GM19395 (cell line): ENCODE results near the gene ABHD17C.

Experiments used
- ATAC-seq: cut with Tn5 transposase; IDR thresholded peaks from one replicate; pipeline ENCODE4 v1.9.1; 2021; ENCODE audit warnings: mild to moderate bottlenecking, moderate library complexity; ENCODE audit not compliant: unreplicated experiment

Gene ABHD17C

DNA sequence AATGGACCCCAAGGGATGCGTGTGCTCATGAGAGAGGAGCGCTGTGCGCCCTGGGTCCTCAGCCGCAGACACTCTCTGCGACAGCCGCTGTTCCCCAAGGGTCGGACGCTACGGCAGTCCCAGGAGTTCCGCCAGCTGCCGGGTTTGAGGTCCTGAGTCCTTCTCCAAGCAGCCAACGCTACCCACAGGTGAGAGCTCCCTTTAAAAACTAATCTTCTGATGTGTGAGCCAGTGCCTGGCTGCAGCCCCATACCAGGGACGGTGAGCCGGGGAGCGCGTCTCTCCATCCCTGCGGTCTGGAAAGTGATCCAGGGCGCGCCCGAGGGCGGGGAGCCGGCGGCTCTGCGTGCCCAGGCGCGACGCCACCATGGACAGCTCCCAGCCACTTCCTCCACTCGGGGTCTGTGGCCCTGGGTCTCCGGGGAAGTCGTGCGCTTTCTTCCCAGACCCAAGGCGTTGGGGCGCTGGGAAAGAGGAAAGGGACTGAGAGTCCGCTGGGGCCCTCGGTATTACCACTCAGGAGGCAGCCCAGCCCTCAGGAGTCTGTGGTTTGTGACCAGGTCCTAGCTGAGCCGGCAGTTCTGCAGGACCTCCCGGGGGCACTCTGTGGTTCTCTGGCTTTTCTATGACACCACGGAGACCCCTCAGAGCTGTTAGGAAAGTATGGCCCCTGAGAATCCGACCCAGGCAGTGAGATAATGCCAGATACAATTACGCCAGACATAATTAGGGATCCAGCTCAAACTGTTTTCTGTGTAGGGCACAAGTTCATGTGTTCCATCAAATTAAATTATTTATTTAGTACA lies 85.5 kb downstream of the ABHD17C start:
- ATAC-seq: no peak

DNA sequence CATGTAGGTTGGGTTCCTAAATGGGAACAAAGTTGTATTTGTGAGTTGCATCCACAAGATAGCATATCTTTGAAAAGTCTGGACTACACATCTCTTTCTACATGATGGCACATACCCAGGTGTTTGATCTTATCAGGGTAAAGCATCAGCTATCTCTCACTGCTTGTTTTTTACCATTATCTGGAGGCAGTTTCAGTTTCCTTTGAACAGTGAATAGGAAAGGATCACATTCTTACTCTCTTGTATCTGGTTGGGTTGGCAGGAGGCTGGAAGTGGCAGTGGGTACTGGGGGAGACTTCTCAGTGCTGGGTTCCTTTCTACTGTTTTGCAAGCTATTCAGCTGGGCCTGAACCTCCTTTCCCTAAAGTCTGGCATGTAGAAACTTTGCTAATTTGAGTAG lies 88.2 kb downstream of the ABHD17C start:
- ATAC-seq: no peak

DNA sequence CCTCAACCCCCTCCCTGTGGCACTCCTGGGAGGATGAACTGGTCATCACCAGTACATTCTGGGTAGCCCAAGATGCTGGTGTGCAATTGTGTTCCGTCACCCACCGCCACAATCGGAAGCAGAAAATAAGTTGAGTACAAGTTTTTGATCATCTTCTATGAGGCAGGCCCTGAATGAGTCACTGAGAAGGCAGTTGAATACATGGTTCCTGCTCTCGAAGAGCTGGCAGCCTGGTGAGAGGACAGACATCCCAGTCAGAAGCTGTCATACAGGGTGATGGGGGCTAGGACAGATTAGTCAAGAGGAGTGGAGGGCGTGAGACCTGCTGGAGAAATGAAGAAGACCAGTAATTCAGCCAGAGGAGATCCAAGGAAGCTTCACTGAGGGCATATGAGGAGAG lies 90.2 kb downstream of the ABHD17C start:
- ATAC-seq: no peak

DNA sequence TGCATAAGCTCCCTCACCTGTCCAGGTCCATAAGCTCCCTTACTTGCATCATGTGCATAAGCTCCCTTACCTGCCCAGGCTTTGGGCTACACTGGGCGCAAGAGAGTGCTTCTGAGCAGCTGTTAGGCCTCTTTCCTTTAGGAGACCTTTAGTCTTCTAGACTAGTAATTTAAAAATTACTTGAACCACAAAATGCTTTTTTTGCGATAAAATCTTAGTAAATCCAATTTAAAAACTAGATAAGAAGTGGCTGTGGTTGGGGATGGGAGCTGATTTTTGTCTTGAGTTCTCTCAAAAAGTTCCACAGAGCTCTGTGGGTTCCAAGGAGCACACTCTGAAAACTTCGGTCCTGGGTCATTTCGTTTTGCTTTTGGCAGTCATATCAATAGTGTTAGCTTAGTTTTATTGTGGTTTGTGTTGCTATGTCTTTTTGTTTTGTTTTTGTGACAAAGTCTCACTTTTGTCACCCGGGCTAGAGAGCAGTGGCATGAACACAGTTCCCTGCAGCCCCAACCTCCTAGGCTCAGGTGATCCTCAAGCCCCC lies 90.8 kb downstream of the ABHD17C start:
- ATAC-seq: no peak

DNA sequence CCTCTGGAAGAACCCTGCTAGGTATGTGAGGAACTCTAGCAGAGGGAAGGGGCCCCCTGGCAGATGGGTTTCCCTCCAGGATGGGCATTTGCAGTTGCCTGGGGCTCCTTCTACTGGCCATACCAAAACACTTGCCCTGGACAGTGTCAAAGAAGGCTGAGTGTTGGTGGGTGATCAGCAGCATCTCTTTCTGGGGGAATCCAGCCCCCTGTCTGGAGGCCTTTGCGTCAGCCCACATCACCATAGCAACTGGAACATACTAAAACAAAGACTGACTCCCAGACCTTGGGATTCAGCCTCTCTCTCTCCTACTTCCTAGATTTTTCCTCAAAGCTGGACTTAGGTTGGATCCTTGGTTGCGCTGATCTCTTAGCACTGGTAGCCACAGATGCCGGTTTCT lies 92.2 kb downstream of the ABHD17C start:
- ATAC-seq: no peak

DNA sequence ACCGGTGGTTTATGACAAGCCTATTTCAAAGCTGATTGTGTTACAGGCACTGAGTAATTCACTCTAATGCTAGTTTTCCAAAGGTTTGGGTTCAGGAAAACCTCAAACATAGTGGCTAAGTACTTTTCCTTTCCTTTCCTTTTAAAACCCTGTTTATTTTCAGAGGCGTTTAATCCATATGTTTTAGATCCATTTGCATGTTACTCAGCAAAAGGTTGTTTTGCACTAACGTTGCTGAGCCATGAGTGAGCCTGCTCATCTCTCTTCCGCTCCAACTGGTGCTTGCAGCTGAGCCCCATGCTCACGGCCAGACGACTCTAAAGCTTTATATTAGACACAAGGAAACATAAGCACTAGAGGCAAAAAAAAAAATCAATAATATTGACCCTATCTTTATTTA lies 93.4 kb downstream of the ABHD17C start:
- ATAC-seq: no peak

DNA sequence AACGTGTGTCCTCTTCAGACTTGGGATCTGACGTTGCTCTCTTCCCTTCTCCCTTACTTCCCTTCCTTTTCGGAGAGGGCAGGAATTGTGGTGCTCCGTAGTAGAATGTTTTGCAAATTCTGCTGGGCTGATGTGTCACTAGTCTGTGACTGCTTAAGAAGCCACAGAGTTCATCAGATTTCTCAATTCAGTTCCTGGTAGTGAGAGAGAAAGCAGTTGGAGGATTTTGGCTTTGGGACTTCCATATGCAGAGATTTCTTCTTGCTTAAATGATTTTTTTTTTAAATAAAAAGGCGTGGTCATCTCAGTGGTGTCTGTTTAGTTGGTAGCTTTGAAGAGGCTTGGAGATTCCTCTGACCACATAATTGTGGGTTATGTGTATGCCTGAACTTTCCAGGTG lies 94.2 kb downstream of the ABHD17C start:
- ATAC-seq: no peak

DNA sequence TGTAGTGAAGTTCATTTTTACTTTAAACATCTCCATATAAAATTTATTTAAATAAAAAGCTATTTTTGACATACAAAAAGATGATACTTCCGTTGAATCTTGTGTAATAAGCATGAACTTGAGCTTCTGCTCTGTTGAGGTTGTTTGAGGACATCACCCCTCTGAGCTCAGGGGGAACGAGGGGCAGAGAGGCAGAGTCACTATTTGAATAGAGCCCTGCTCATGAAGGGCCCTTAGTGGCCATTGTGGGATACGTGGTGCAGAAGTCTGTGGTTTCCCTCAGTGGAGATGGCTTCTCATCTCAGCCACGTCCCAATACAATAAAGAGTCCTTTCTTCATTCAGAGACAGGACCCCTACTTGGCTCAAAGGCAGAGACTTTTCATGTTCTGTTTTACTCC lies 94.7 kb downstream of the ABHD17C start:
- ATAC-seq: no peak

DNA sequence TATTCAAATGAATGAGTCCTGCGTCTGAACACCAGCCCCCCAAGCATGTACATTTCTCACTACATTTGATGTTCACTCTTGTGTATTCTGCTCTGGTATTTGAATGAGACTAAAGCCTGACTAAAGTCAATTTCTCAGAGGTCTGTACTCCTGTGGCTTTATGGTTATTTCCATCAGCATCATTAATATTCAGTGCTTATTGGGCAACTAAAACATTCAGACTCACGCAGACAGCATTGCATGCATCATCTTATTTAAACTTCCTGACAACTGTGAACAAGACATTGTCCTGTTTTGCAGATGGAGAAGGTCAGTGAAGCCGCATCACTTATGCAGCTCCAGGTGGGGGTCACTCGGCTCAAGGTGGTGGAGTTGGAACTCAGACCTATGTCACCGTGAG lies 95.1 kb downstream of the ABHD17C start:
- no peak for ATAC-seq

DNA sequence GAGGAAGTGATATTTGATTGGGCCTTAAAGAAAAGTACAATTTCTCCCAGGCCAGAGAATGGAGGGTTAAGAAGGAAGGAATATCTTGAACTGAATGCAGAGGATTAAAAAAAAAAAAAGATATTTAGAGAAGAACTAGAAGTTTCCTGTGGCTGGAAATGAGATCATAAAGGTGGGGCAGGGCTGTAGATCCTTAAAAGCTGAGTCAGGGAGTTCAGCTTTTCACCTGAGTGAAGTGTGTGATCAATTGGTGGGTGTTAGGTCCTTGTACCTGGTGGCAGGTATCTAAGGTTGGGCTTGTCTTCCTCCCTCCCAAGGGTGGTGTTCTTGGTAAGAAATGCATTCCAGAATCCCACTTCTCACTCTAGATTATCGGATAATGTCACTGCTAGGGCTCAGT lies 95.9 kb downstream of the ABHD17C start:
- no peak for ATAC-seq

DNA sequence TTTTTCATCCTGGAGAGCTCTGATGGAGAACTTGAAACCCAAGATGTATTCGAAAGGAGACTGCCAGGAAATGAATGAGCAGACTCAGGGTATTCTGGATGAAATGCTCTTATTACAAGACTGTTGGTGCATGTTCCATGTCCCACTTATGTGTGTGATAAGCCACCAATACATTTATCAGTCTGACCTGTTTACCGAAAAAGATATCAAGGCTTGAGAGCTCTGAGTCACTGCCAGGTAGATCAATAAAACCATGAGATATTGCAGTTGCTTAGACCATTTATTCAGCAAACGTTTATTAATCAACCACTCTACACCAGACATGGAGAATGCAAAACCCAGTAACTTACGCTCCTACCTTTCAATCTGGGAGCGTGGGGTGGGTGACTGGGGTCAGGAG lies 101.3 kb downstream of the ABHD17C start:
- no peak for ATAC-seq

DNA sequence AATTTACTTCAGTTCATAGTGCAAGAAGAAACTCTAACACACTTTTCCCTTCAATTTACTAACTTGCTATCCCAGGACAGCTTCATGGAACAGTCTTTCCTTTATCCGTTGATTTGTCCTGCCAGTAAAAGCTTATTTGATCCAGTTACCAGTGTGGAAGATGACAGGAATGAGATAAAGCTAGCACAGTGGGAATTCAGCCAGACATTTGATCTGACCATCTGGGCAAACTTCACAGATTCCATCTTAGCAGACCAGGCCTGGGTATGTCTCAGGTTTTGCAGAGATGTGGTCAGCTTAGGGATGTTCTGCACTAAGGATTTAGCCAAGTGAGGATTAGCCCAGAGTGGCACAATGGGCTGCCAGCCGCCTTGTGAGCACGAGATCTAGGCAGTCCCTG lies 103.8 kb downstream of the ABHD17C start:
- no peak for ATAC-seq

DNA sequence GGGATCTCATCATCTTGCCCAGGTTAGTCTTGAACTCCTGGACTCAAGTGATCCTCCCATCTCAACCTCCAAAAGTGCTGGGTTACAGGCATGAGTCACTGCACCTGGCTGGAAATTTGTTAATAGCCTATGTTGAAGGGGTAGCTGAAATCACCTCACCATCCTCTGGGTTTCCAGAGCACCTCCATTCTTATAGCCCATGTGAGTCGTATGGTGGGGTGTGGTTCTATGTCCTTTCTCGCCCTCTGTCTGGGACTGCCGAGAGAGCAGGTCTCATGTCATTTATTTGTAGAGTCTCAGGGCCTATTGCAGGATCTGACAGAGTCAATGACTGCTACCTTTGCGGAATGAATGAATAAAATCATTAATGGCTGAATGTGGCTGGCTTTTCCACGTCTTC lies 105.0 kb downstream of the ABHD17C start:
- ATAC-seq: no peak

DNA sequence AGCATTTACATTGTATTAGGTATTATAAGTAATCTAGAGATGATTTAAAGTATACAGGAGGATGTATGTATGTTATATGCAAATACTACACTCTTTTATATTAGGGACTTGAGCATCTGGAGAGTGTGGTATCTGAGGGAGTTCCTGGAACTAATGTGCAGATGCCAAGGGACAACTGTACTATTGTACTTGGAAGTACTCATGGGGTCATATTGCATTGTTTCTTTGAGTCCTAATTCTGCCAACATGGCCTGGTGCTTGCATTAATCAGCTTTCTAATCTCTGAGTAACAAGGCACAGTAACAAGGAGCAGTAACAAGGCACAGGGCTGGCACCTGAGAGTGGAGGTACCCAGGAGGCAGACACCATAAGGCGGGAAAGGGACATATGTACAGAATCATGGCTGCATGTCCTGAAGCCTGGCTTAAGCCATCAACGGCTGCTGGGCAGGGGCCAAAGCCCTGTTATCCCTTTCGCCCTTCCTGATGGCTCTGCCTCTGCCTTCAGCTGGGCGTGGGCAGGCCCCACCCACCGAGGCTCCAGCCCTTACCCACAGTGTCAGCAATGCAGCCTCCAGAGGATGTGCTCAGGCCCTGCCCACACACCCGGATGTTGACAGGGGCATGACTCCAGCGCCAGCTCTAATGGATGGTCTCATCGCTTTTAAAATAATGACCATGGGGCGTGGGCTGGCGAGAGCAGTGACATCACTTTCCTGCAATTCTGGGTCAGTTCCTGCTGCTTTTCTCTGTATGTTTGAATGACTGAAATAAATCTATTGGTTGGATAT lies 107.0 kb downstream of the ABHD17C start:
- no peak for ATAC-seq

DNA sequence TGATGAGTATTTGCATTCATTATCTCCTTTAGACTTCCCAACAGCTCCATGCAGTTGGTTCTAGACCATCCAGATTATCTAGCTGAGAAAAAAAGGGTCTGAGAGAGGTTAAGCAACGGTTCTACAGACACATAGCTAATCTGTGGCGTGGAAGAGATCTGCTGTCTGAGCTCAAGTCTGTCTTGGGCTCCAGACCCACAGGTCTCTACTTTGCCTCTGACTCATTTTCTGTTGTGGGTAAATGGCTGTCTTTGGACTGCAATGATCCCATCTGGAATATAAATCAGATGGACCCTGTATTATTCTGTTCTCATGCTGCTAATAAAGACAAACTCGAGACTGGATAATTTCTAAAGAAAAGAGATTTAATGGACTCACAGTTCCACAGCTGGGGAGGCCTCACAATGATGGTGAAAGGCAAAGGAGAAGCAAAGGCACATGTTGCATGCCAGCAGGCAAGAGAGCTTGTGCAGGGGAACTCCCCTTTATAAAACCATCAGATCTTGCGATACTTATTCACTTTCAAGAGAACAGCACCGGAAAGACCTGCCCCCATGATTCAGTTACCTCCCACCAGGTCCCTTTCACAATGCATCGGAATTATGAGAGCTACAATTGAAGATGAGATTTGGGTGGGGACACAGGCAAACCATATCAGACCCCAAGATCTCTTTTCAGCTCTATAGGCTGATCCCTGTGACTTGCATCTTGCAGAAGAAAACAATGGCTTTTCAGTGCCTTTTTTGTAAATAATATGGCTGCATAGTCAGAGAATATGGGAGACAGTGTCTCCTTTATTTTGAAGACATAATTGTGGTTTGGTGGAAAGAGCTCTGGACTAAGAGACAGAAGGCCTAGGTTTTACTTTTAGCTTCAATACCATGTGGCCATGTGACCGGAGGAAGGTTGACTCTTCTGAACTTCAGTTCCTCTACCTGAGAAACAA lies 108.7 kb downstream of the ABHD17C start:
- ATAC-seq: no peak

DNA sequence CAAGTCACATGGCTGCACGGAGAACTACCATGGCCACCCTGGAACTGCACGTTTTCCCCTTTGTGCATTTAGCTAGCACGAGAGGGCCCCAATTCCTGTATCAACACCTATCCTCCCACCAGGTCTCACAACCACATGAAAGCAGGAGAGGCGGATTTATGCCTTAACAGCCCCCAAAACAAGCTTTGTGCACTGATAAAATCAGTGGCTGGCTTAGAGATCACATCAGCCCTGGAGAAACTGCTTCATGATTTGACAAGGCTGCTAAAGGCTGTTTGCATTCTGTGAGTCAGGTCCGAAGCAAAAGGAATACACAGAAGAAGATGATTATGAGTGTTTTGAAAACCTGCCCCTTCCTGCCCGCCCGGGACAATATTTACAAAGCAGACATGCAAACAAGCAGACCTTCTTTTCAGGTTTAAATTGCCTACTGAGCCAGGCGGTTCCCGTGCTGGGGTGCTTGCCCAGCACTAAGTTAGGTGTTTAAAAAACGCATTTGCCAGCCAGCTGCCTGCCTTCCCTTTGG lies 109.9 kb downstream of the ABHD17C start:
- no peak for ATAC-seq
